ENCODE data around the gene CDH24.
A peak's percentile ranks its signal among the peaks of the same experiment; 100 is the strongest.

The CDH24 gene

DNA sequence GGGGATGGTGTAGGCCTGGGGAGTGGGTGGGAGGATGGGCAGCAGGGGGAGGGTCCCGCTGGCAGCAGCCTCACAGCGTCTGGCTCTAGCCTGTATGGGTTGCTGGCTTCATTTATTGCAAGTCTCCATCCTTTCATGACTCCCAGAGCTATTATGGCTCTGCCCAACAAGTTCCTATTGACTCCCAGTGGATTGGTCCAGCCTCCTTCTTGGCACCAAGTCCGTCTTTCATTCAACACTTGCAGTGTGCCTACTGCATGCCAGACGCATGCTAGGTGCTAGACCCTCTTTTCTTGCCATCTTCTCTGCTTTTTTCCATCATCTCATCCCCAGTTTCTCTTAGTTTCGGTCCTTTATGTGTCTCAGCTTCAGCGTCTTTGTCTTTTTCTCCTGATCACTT lies 14.2 kb downstream of the CDH24 start:
- Histone ChIP-seq H3K9me3 (ENCODE audit: severe bottlenecking) (no peaks in the 10 kb centered on the region), H3K36me3 (ENCODE audit: low read depth) (no peaks in the 10 kb centered on the region), H3K27ac (ENCODE audit: poor library complexity, severe bottlenecking) (no peak overlapping the region), H3K4me1 (ENCODE audit: insufficient read depth, poor library complexity, severe bottlenecking) (no peaks in the 10 kb centered on the region), H3K4me3 (ENCODE audit: severe bottlenecking) (no peak overlapping the region), H3K27me3 (ENCODE audit: insufficient read depth, poor library complexity, severe bottlenecking) (no peaks in the 10 kb centered on the region)
- no peak for ATAC-seq (ENCODE audit: low read depth)
- no peak for DNase-seq (ENCODE audit: low spot score)
- TF ChIP-seq CTCF (IDR thresholded peaks at IDR 0.05; ENCODE audit: poor library complexity, severe bottlenecking) = no peak

DNA sequence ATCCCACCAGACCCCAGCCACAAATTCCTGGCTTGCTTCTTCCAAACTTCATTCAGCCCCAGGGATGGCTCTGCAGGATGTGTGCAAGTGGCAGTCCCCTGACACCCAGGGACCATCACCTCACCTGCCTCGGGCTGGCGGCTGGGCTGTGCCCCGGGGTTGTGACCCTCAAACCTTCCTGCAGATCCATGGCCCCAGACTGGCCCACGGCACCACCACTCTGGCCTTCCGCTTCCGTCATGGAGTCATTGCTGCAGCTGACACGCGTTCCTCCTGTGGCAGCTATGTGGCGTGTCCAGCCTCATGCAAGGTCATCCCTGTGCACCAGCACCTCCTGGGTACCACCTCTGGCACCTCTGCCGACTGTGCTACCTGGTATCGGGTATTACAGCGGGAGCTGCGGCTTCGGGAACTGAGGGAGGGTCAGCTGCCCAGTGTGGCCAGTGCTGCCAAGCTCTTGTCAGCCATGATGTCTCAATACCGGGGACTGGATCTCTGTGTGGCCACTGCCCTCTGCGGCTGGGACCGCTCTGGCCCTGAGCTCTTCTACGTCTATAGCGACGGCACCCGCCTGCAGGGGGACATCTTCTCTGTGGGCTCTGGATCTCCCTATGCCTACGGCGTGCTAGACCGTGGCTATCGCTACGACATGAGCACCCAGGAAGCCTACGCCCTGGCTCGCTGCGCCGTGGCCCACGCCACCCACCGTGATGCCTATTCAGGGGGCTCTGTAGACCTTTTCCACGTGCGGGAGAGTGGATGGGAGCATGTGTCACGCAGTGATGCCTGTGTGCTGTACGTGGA lies 15.0 kb downstream of the CDH24 start, which contains the start of gene PSMB11:
PSMB11 (plus strand) TSS at position 51 of the 804 bp plus-strand sequence; CDS start at position 65, 14 bp downstream.
- DNase-seq (ENCODE audit: low spot score) = no peak
- H3K36me3 ChIP-seq (ENCODE audit: low read depth) = no peaks in the 10 kb centered on the region
- H3K4me1 ChIP-seq (ENCODE audit: insufficient read depth, poor library complexity, severe bottlenecking) = no peaks in the 10 kb centered on the region
- ATAC-seq (ENCODE audit: low read depth) = no peak
- no peaks in the 10 kb centered on the region for H3K27me3 ChIP-seq (ENCODE audit: insufficient read depth, poor library complexity, severe bottlenecking)
- no peaks in the 10 kb centered on the region for H3K9me3 ChIP-seq (ENCODE audit: severe bottlenecking)
- TF ChIP-seq CTCF (IDR thresholded peaks at IDR 0.05; ENCODE audit: poor library complexity, severe bottlenecking) = no peak
- no peak within 1 kb of the TSS for H3K27ac ChIP-seq (ENCODE audit: poor library complexity, severe bottlenecking)
- H3K4me3 ChIP-seq (ENCODE audit: severe bottlenecking) = no peak within 1 kb of the TSS

GRCh38 chr14:23041729-23042128 lies 15.6 kb downstream of the CDH24 start:
- H3K4me3 ChIP-seq (ENCODE audit: severe bottlenecking) = no peak overlapping the region
- ATAC-seq (ENCODE audit: low read depth) (peak; percentile 75), DNase-seq (ENCODE audit: low spot score) (no peak)
- no peak overlapping the region for H3K27ac ChIP-seq (ENCODE audit: poor library complexity, severe bottlenecking)
- no peak for TF ChIP-seq CTCF (IDR thresholded peaks at IDR 0.05; ENCODE audit: poor library complexity, severe bottlenecking)
- no peaks in the 10 kb centered on the region for H3K4me1 ChIP-seq (ENCODE audit: insufficient read depth, poor library complexity, severe bottlenecking)
- H3K9me3 ChIP-seq (ENCODE audit: severe bottlenecking) = no peaks in the 10 kb centered on the region
- H3K36me3 ChIP-seq (ENCODE audit: low read depth) = no peaks in the 10 kb centered on the region
- no peaks in the 10 kb centered on the region for H3K27me3 ChIP-seq (ENCODE audit: insufficient read depth, poor library complexity, severe bottlenecking)

- no peak overlapping the region for H3K4me3 ChIP-seq (ENCODE audit: severe bottlenecking)
- H3K27ac ChIP-seq (ENCODE audit: poor library complexity, severe bottlenecking) = no peak overlapping the region
- DNase-seq (ENCODE audit: low spot score) (no peak), ATAC-seq (ENCODE audit: low read depth) (no peak)
- no peaks in the 10 kb centered on the region for H3K27me3 ChIP-seq (ENCODE audit: insufficient read depth, poor library complexity, severe bottlenecking)
- H3K4me1 ChIP-seq (ENCODE audit: insufficient read depth, poor library complexity, severe bottlenecking) = peaks cover 4% of the 10 kb centered on the region
- no peaks in the 10 kb centered on the region for H3K9me3 ChIP-seq (ENCODE audit: severe bottlenecking)
- TF ChIP-seq CTCF (IDR thresholded peaks at IDR 0.05; ENCODE audit: poor library complexity, severe bottlenecking) = no peak
- no peaks in the 10 kb centered on the region for H3K36me3 ChIP-seq (ENCODE audit: low read depth)
Observed at GRCh38 chr14:23040100-23040499, 17.2 kb downstream of the CDH24 start.

Data from RWPE2 (cell line).